Thyroid gland (tissue), 4 donors: ENCODE results near the gene CD274. TPM values are rescaled to one million over a fixed set of nuclear protein-coding genes. Genes with fewer than 3 reads are reported as not detected.

Experiments
- DNase-seq, 2 donors: peaks; one replicate each; pipeline ENCODE4 v3.0.0-alpha.2; 2019
- H3K27ac ChIP-seq, 3 donors: fragments of 200-600 bp; sonication (generic); 1 replicate in 2 of 3; 2 replicates in 1 of 3; pipeline ENCODE4 v1.5.1; 2016 to 2019; ENCODE audit warnings: mild to moderate bottlenecking in 1 of 3, moderate library complexity in 1 of 3
- H3K27me3 ChIP-seq: fragments of 200-600 bp; sonication (generic); one replicate; pipeline ENCODE4 v1.5.1; 2019
- H3K36me3 ChIP-seq, 2 donors: fragments of 200-600 bp; sonication (generic); one replicate each; pipeline ENCODE4 v1.5.1; 2016 to 2019
- H3K4me1 ChIP-seq, 2 donors: fragments of 200-600 bp; sonication (generic); one replicate each; pipeline ENCODE4 v1.5.1; 2017 to 2019
- H3K4me3 ChIP-seq, 3 donors: fragments of 200-600 bp; sonication (generic); replicated peaks in 1 of 3; 1 replicate in 2 of 3; 2 replicates in 1 of 3; pipeline ENCODE4 v1.5.1; 2016; ENCODE audit warnings: mild to moderate bottlenecking in 1 of 3
- H3K9me3 ChIP-seq: fragments of 200-600 bp; sonication (generic); one replicate; pipeline ENCODE4 v1.5.1; 2017
- CTCF ChIP-seq, 6 experiments: fragments of 200-600 bp in 3 of 6; fragments of 450-650 bp in 3 of 6; sonication (generic) in 3 of 6; IDR thresholded peaks; one replicate each; pipeline ENCODE4 v1.5.1; 2016 to 2019; ENCODE audit warnings: antibody characterized with exemption in 6 of 6, mild to moderate bottlenecking in 2 of 6, inconsistent platforms in 1 of 6, moderate library complexity in 1 of 6
- POLR2A ChIP-seq, 2 donors: fragments of 450-650 bp; IDR thresholded peaks; one replicate each; pipeline ENCODE4 v1.6.1; 2017; ENCODE audit warnings: antibody characterized with exemption in 2 of 2, mild to moderate bottlenecking in 2 of 2, moderate library complexity in 1 of 2
- WGBS, 2 donors: methylation state at CpG; one replicate each; pipeline ENCODE4 v1.1.5; 2017; 5-methylcytosine and 5-hydroxymethylcytosine counted together
- intact Hi-C: fragments of 100-400 bp; cut with DNase I; formaldehyde crosslinking; loops from one replicate; pipeline ENCODE4 v1.15.1; 2023
- total RNA-seq, 4 donors: library from RNA; depleted of rRNA; stranded (reverse); fragments of >200 nt; gene quantifications; one replicate each; pipeline ENCODE4 v1.2.3, GENCODE V29; 2016

CD274 gene
- total RNA-seq, 4 donors from 2014 or later = 3.0 to 6.5 (median 4.9) TPM

- no peaks in the 10 kb centered on the region for H3K27me3 ChIP-seq
- no peak for DNase-seq
- H3K9me3 ChIP-seq = no peaks in the 10 kb centered on the region
- peaks cover 6 to 12% of the 10 kb centered on the region in 2 donors for H3K4me1 ChIP-seq
- TF ChIP-seq POLR2A (IDR thresholded peaks at IDR 0.05) (no peak), CTCF (IDR thresholded peaks at IDR 0.05) (no peak)
- intact Hi-C loops = no loop called here
- H3K36me3 ChIP-seq = no peaks in the 10 kb centered on the region
- no peak overlapping the region for H3K4me3 ChIP-seq
- no peak overlapping the region for H3K27ac ChIP-seq
- WGBS, 2 donors = 85 to 88% methylated on average over 3 of the region's 3 CpGs
Observed at GRCh38 chr9:5446451-5447236, 3.7 kb upstream of the CD274 start.

GRCh38 chr9:5447337-5447736 is 3.0 kb upstream of the CD274 start:
- TF ChIP-seq POLR2A (IDR thresholded peaks at IDR 0.05) = no peak
- no peak for TF ChIP-seq CTCF (IDR thresholded peaks at IDR 0.05)
- Histone ChIP-seq H3K36me3 (no peaks in the 10 kb centered on the region), H3K27me3 (no peaks in the 10 kb centered on the region), H3K4me1 (peaks cover 6 to 12% of the 10 kb centered on the region in 2 donors), H3K4me3 (no peak overlapping the region), H3K27ac (no peak overlapping the region), H3K9me3 (no peaks in the 10 kb centered on the region)
- DNase-seq = no peak
- WGBS, 2 donors = 81 to 85% methylated on average over 3 of the region's 3 CpGs
- intact Hi-C loops = no loop called here

- Histone ChIP-seq H3K36me3 (no peaks in the 10 kb centered on the region), H3K27ac (no peak overlapping the region), H3K27me3 (no peaks in the 10 kb centered on the region), H3K9me3 (no peaks in the 10 kb centered on the region), H3K4me1 (peaks cover 6 to 12% of the 10 kb centered on the region in 2 donors), H3K4me3 (no peak overlapping the region)
- intact Hi-C loops = no loop called here
- TF ChIP-seq POLR2A (IDR thresholded peaks at IDR 0.05) = no peak
- no peak for TF ChIP-seq CTCF (IDR thresholded peaks at IDR 0.05)
- no peak for DNase-seq
- WGBS, 2 donors = 83 to 87% methylated on average over 2 of the region's 2 CpGs
Observed at GRCh38 chr9:5448016-5448415, 2.3 kb upstream of the CD274 start.

- Histone ChIP-seq H3K4me1 (peaks cover 6 to 12% of the 10 kb centered on the region in 2 donors), H3K27ac (peak overlapping the region in 1 of 3 donors; percentile 88), H3K36me3 (no peaks in the 10 kb centered on the region), H3K9me3 (no peaks in the 10 kb centered on the region), H3K4me3 (no peak overlapping the region), H3K27me3 (no peaks in the 10 kb centered on the region)
- no peak for DNase-seq
- no peak for TF ChIP-seq POLR2A (IDR thresholded peaks at IDR 0.05)
- no peak for TF ChIP-seq CTCF (IDR thresholded peaks at IDR 0.05)
- intact Hi-C loops = no loop called here
- 91 to 93% methylated on average over 5 of the region's 5 CpGs for WGBS, 2 donors
Observed at GRCh38 chr9:5448461-5449435, 1.6 kb upstream of the CD274 start.
